ENCODE measurements around the gene ZNF724.
"Not testable (repeated sequence)": the region's sequence is repeated elsewhere in the genome, so short reads cannot be mapped to it uniquely, and the experiment has no call there.

The ZNF724 gene

DNA sequence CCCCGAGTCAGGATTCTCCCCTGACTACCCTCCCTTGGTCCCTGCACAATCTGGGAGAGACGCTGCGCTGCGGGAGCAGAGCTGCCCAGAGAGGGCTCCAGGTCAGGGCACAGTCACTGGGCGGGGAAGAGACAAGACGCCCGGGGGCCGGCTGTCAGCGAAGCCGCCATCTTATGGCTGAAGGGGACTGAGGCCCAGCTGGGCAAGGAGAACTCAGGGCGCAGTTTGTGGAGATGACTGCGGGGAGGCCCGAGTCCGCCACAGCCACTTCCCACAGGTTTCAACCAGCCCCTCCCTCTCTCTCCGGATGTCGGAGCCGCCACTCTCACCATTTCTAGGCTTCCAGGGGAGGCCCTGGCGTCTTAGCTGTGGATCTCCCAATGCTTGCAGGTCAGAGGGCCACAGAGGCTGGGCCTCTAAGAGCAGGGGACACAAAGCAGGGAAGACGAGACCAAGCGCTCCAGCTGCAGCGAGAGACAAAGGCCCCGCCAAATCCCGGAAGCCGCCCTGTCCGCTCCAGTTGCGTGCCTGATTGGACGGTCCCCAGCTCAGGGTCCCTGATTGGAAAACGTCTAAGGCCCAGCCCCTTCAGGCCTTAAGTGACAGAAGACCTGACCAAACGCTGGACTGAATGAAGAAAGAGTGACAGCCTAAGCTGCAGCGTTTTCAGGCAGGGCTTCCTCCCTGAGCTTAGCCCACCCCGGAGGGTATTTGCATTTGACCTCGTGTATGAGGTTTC lies at the start of gene ZNF724:
Gene ZNF724 (minus strand): TSS at position 484 of the 739 bp plus-strand sequence. CDS start 152 bp downstream, at position 332.
- Mint-ChIP-seq H3K4me1 (ENCODE audit: low read depth) (peaks cover 10% of the 10 kb centered on the region), H3K36me3 (ENCODE audit: low read depth) (peaks cover 58% of the 10 kb centered on the region), H3K9me3 (peaks cover 1% of the 10 kb centered on the region), H3K4me3 (peak within 1 kb of the TSS; percentile 96), H3K27ac (peak within 1 kb of the TSS; percentile 93), H3K27me3 (no peaks in the 10 kb centered on the region)
- peak; percentile 89 for DNase-seq

DNA sequence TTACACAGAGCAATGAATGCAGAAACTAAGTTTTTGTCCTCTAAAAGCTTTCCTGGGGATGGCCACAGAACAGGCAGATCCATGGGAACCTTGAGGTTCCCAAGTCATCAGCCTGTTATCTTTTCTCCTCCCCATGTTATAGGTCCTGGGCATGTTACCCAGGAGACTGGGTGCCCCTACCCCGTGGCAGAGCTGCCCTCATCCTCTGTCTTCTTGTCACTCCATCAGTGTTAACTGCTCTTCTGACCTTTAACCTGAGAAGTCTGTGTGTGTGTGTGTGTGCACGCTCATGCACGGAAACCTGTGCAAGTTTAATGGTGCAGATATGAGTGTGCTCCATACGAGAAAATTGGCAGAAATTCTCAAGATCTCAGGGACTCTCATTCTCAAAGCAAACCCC lies 43.9 kb upstream of the ZNF724 start:
- H3K27ac Mint-ChIP-seq, result no peak overlapping the region
- no peaks in the 10 kb centered on the region for H3K27me3 Mint-ChIP-seq
- DNase-seq, result no peak
- H3K9me3 Mint-ChIP-seq, result peaks cover 20% of the 10 kb centered on the region
- H3K4me1 Mint-ChIP-seq (ENCODE audit: low read depth), result no peaks in the 10 kb centered on the region
- H3K4me3 Mint-ChIP-seq, result no peak overlapping the region
- no peaks in the 10 kb centered on the region for H3K36me3 Mint-ChIP-seq (ENCODE audit: low read depth)

DNA sequence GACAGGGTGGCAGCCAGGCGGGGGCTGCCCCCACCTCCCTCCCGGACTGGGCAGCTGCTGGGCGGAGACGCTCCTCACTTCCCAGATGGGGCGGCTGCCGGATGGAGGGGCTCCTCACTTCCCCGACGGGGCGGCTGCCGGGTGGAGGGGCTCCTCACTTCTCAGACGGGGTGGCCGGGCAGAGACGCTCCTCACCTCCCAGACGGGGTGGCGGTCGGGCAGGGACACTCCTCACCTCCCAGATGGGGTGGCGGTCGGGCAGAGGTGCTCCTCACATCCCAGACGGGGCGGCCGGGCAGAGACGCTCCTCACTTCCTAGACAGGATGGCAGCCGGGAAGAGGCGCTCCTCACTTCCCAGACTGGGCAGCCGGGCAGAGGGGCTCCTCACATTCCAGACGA lies 39.8 kb upstream of the ZNF724 start:
- not testable (repeated sequence) for H3K4me3 Mint-ChIP-seq; H3K27me3 Mint-ChIP-seq; H3K36me3 Mint-ChIP-seq (ENCODE audit: low read depth); DNase-seq; H3K4me1 Mint-ChIP-seq (ENCODE audit: low read depth); H3K27ac Mint-ChIP-seq
- H3K9me3 Mint-ChIP-seq, result peaks cover 19% of the 10 kb centered on the region

DNA sequence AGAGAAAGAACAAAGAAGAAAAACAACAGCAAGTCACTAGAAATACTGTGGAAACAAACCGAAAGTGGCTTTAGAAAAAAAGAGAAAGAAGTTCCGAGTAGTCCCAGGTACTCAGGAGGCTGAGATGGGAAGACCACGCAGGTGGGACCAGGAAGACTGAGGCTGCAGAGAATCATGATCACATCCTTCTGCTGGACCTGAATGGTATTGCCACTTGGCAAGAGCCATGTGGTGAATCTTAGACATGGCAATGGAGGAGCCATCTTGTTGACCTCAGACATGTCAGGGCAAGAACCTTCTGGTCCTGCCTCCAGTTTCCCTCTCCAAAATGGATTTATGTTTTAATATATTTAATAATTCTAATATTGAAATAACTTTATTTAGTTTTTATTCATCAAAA lies 37.4 kb upstream of the ZNF724 start:
- H3K36me3 Mint-ChIP-seq (ENCODE audit: low read depth), result no peaks in the 10 kb centered on the region
- no peak overlapping the region for H3K4me3 Mint-ChIP-seq
- H3K4me1 Mint-ChIP-seq (ENCODE audit: low read depth), result peaks cover 8% of the 10 kb centered on the region
- no peak overlapping the region for H3K27ac Mint-ChIP-seq
- DNase-seq, result no peak
- peaks cover 17% of the 10 kb centered on the region for H3K9me3 Mint-ChIP-seq
- no peaks in the 10 kb centered on the region for H3K27me3 Mint-ChIP-seq

DNA sequence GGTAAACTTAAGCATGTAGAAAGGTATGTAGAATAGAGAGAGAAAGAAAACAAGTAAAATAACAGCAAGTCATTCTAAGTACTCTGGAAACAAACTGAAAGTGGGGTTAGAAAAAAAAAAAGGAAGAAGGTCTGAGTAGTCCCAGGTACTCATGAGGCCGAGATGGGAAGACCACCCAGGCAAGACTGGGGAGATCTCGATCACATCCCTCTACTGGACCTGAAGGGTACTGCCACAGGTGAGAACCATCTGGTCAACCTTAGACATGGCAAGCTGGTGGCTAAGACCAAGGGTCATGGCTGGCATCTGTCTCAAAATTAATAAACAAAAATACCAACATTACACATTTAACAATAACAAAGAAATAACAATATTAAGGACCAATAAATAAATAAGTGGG lies 36.3 kb upstream of the ZNF724 start:
- Mint-ChIP-seq H3K27me3 (no peaks in the 10 kb centered on the region), H3K27ac (no peak overlapping the region), H3K36me3 (ENCODE audit: low read depth) (no peaks in the 10 kb centered on the region), H3K4me1 (ENCODE audit: low read depth) (peaks cover 13% of the 10 kb centered on the region), H3K4me3 (no peak overlapping the region), H3K9me3 (peaks cover 14% of the 10 kb centered on the region)
- DNase-seq, result no peak

DNA sequence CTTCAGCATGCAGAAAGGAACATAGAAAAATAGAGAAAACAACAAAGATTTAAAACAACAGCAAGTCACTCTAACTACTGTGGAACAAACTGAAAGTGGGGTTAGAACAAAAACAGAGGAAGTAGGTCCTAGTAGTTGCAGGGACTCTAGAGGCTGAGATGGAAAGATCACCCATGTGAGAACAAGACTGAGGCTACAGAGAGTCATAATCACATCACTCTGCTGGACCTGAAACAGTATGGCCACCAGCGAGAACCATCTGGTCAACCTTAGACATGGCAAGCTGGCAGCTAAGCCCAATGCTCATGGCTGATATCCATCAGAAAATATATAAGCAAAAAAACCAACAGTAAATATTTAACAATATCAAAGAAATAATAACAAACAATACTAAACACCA lies 35.8 kb upstream of the ZNF724 start:
- Mint-ChIP-seq H3K27me3 (no peaks in the 10 kb centered on the region), H3K4me3 (no peak overlapping the region), H3K36me3 (ENCODE audit: low read depth) (no peaks in the 10 kb centered on the region), H3K9me3 (peaks cover 14% of the 10 kb centered on the region), H3K4me1 (ENCODE audit: low read depth) (peaks cover 13% of the 10 kb centered on the region), H3K27ac (no peak overlapping the region)
- no peak for DNase-seq

DNA sequence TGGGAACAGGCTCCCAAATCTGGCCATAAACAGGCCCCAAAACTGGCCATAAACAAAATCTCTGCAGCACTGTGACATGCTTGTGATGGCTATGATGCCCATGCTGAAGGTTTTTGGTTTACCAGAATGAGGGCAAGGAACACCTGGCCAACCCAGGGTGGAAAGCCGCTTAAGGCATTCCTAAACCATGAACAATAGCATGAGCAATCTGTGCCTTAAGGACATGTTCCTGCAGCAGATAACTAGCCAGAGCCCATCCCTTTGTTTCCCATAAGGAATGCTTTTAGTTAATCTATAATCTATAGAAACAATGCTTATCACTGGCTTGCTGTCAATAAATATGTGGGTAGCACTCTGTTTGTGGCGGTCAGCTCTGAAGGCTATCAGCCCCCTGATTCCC lies 35.1 kb upstream of the ZNF724 start:
- Mint-ChIP-seq H3K9me3 (peaks cover 14% of the 10 kb centered on the region), H3K4me1 (ENCODE audit: low read depth) (peaks cover 13% of the 10 kb centered on the region)
- H3K27ac Mint-ChIP-seq; H3K36me3 Mint-ChIP-seq (ENCODE audit: low read depth); H3K27me3 Mint-ChIP-seq; H3K4me3 Mint-ChIP-seq; DNase-seq: not testable (repeated sequence)

DNA sequence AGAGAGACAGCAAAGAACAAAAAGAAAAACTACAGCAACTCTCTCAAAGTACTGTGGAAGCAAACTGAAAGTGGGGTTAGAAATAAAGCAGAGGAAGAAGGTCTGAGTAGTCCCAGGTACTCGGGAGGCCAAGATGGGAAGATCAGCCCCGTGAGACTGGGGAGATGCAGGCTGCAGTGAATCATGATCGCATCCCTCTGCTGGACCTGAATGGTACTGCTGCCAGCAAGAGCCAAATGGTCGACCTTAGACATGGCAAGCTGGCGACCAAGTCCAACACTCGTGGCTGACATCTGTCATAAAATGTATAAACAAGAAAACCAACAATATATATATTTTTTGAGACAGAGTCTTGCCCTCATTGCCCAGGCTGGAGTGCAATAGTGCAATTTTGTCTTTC lies 33.7 kb upstream of the ZNF724 start:
- Mint-ChIP-seq H3K4me1 (ENCODE audit: low read depth) (peaks cover 13% of the 10 kb centered on the region), H3K36me3 (ENCODE audit: low read depth) (no peaks in the 10 kb centered on the region), H3K4me3 (no peak overlapping the region), H3K27ac (no peak overlapping the region), H3K27me3 (no peaks in the 10 kb centered on the region), H3K9me3 (peaks cover 14% of the 10 kb centered on the region)
- peak; percentile 69 for DNase-seq

DNA sequence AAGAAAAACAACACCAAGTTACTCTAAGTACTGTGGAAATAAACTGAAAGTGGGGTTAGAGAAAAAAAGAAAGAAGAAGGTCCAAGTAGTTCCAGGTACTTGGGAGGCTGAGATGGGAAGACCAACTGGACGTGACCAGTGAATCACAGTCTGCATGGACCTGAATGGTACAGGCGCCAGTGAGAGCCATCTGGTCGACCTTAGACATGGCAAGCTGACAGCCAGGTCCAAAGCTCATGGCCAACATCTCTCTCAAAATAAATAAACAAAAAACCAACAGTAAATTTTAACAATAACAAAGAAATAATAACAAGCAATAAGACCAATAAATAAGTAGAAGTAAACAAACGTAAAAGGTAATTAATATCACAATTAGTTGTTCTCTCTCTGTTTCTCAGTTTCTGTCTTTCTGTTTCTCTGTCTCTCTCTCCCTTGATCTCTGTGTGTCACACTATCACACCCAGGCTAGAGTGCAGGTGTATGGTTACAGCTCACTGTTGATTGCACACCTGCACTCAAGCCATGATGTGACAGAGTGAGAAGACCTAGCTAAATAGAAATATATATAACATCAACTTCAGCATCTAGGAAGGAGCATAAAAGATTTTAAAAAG lies 31.6 kb upstream of the ZNF724 start:
- Mint-ChIP-seq H3K27me3 (no peaks in the 10 kb centered on the region), H3K27ac (no peak overlapping the region), H3K36me3 (ENCODE audit: low read depth) (no peaks in the 10 kb centered on the region), H3K9me3 (peaks cover 8% of the 10 kb centered on the region), H3K4me1 (ENCODE audit: low read depth) (peaks cover 13% of the 10 kb centered on the region), H3K4me3 (no peak overlapping the region)
- DNase-seq, result no peak

DNA sequence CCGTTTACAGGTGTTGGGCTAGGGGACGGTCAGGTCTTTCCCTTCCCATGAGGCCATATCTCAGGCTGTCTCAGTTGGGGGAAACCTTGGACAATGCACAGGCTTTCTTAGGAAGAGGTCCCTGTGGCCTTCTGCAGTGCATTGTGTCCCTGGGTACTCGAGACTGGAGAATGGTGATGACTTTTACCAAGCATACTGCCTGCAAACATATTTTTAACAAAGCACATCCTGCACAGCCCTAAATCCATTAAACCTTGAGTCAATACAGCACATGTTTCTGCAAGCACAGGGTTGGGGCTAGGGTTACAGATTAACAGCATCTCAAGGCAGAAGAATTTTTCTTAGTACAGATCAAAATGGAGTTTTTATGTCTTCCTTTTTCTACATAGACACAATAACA lies 27.9 kb upstream of the ZNF724 start:
- H3K9me3 Mint-ChIP-seq; H3K27me3 Mint-ChIP-seq; H3K27ac Mint-ChIP-seq; H3K36me3 Mint-ChIP-seq (ENCODE audit: low read depth); DNase-seq; H3K4me3 Mint-ChIP-seq: not testable (repeated sequence)
- H3K4me1 Mint-ChIP-seq (ENCODE audit: low read depth), result peaks cover 17% of the 10 kb centered on the region

DNA sequence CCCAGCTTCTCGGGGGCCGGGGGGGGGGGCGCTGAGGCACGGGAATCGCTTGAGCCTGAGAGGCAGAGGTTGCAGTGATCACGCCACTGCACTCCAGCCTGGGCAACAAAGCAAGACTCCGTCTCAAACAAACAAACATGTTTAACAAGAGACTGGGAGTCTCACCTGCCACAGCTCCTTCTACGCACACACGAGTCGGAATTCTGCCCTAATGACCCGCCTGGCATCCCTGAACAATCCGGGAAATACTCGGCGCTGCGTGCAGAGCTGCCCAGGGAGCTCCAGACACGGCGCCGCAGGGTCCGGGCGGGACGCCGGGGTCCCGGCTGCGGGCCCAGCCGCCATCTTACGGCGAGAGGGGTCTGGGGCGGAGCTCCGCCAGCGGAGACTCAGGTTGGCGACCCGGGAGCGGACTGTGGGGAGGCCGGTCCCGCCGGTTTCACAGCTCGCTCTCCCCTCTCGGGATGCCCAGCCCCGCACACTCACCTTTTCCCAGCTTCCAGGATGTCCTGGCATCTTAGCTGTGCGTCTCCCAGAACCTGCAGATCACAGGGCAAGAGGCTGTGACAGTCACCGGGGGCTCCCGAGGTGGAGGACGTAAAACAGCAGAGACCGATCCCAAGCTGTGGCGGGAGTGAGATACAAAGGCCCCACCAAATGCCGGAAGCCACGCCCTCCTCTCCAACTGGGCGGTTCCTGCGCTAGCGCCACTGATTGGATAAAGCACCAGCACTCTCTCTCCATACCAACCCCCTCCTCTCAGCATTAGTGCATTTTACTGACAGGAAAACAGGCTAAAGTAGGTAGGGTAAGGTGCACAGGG lies 23.6 kb upstream of the ZNF724 start:
- peaks cover 45% of the 10 kb centered on the region for H3K36me3 Mint-ChIP-seq (ENCODE audit: low read depth)
- H3K27ac Mint-ChIP-seq, result peak overlapping the region; percentile 93
- DNase-seq, result peak; percentile 95
- H3K4me3 Mint-ChIP-seq, result peak overlapping the region; percentile 92
- no peaks in the 10 kb centered on the region for H3K27me3 Mint-ChIP-seq
- peaks cover 36% of the 10 kb centered on the region for H3K4me1 Mint-ChIP-seq (ENCODE audit: low read depth)
- no peaks in the 10 kb centered on the region for H3K9me3 Mint-ChIP-seq

DNA sequence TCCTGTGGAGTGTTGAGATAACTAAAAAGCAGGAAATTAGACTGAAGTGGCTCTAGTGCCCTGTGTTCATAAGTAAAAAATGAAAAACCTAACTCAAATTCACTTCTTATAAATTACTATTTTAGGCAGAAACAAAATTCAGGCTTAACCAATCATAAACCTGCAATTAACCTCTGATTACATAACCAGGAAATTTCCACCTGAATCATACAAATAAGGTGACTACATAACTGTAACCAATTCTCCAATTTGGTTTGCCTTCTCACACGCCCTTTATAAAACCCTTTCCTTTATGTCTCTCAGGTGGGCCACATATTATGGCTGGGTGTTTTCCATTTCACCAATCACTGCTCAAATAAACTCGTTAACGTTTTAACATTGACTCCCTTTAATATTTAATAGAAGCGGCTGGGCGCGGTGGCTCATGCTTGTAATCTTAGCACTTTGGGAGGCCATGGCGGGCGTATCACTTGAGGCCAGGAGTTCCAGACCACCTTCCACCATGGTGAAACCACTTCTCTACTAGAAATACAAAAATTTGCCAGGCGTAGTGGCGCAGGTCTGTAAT lies 22.9 kb upstream of the ZNF724 start:
- H3K4me3 Mint-ChIP-seq, result peak overlapping the region; percentile 92
- no peak for DNase-seq
- H3K36me3 Mint-ChIP-seq (ENCODE audit: low read depth), result peaks cover 49% of the 10 kb centered on the region
- no peaks in the 10 kb centered on the region for H3K27me3 Mint-ChIP-seq
- no peaks in the 10 kb centered on the region for H3K9me3 Mint-ChIP-seq
- H3K4me1 Mint-ChIP-seq (ENCODE audit: low read depth), result peaks cover 36% of the 10 kb centered on the region
- peak overlapping the region; percentile 93 for H3K27ac Mint-ChIP-seq

DNA sequence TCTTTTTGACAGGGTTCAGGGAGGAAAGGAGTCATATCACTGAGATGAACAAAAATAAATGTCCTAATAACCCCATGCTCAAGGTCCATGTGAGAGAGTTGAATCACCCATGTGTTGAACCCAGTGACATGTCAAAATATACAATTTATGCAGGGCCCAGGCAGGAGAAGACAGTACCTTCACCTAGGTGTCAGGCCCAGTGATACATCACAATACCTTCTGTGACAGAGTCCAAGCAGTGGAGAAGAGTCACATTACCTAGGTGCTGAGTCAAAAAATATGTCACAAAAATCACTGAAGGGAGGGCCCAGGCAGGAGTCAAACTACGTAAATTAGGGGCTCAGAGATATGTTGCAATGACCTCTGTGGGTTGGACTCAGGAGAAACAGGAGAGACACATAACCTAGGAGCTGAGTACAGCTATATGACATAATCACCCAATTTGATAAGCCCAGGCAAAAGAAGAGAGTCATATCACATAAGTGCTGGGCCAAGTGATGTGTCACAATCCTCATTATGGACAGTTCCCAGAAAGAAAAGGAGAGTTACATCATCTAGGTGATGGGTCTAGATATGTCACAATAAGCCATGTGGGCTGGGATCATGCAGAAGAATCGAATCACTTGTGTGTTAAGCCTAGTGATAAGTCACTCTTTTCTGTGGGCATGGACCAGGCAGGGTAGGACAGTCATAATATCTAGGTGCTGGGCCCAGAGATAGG lies 13.8 kb upstream of the ZNF724 start:
- Mint-ChIP-seq H3K4me1 (ENCODE audit: low read depth) (peaks cover 14% of the 10 kb centered on the region), H3K27ac (peak overlapping the region; percentile 59), H3K36me3 (ENCODE audit: low read depth) (peaks cover 79% of the 10 kb centered on the region), H3K4me3 (no peak overlapping the region), H3K27me3 (no peaks in the 10 kb centered on the region), H3K9me3 (peaks cover 4% of the 10 kb centered on the region)
- DNase-seq, result no peak

DNA sequence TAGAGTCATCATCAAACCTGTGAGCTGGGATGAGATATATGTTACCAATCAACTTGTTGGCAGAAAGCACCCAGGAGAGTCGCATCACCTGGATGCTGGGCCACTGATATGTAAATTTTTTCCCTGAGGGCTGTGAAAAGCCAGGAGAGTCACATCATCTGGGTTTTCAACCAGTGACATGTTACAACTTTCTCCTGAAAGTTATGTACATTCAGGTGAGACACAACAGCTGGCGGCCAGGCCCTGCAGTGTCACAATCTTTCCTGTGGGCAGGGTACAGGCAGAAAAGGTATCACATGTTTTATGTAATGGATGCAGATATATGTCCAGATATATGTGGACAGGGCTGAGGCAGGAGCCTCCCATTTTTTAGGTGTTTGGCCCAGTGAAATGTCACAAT lies 13.2 kb upstream of the ZNF724 start:
- Mint-ChIP-seq H3K27me3 (no peaks in the 10 kb centered on the region), H3K4me3 (no peak overlapping the region), H3K9me3 (peaks cover 4% of the 10 kb centered on the region), H3K36me3 (ENCODE audit: low read depth) (peaks cover 80% of the 10 kb centered on the region), H3K4me1 (ENCODE audit: low read depth) (peaks cover 14% of the 10 kb centered on the region), H3K27ac (peak overlapping the region; percentile 49)
- no peak for DNase-seq
